Common myeloid progenitor, CD34-positive (primary cell): ENCODE measurements around the gene ARHGEF18.

Experiments
- CTCF ChIA-PET: fragments of 350-600 bp; sonication (Branson Sonifier 250); formaldehyde crosslinking; loops from one replicate; lab custom pipeline; 2021; ENCODE audit warnings: antibody characterized with exemption; lab: Charles Lee
- POLR2A ChIA-PET: fragments of 350-600 bp; sonication (Branson Sonifier 250); formaldehyde crosslinking; loops from one replicate; lab custom pipeline; 2021; ENCODE audit warnings: antibody characterized with exemption; lab: Charles Lee
- DNase-seq, 3 donors: peaks; one replicate each; pipeline versions ENCODE4 v3.0.0 to v3.0.0-alpha.2; 2013
- H3K27ac ChIP-seq, 2 experiments: 1 replicate in 1 of 2; 2 replicates in 1 of 2; pipeline ENCODE4 v1.7.0; 2013; ENCODE audit warnings: inconsistent platforms in 2 of 2, low read length in 2 of 2, mild to moderate bottlenecking in 2 of 2, low read depth in 1 of 2, moderate library complexity in 1 of 2; ENCODE audit not compliant: severe bottlenecking in 2 of 2, insufficient read depth in 1 of 2, poor library complexity in 1 of 2
- H3K27me3 ChIP-seq, 5 experiments: replicated peaks in 2 of 5; 1 replicate in 3 of 5; 2 replicates in 2 of 5; pipeline versions ENCODE4 v1.6.1 to v1.7.0; 2013; ENCODE audit warnings: low read length in 4 of 5, mild to moderate bottlenecking in 2 of 5, moderate library complexity in 2 of 5, inconsistent platforms in 1 of 5; ENCODE audit not compliant: insufficient read depth in 5 of 5, control insufficient read depth in 4 of 5
- H3K36me3 ChIP-seq, 4 experiments: 1 replicate in 2 of 4; 2 replicates in 2 of 4; pipeline versions ENCODE4 v1.6.1 to v1.7.0; 2013; ENCODE audit warnings: low read length in 3 of 4, control low read depth in 1 of 4, mild to moderate bottlenecking in 1 of 4; ENCODE audit not compliant: control insufficient read depth in 4 of 4, insufficient read depth in 4 of 4
- H3K4me1 ChIP-seq, 4 experiments: 1 replicate in 3 of 4; 2 replicates in 1 of 4; pipeline versions ENCODE4 v1.6.1 to v1.7.1; 2013; ENCODE audit warnings: low read length in 3 of 4, mild to moderate bottlenecking in 3 of 4, control low read depth in 1 of 4, inconsistent platforms in 1 of 4, moderate library complexity in 1 of 4; ENCODE audit not compliant: control insufficient read depth in 4 of 4, insufficient read depth in 4 of 4; ENCODE audit errors: control extremely low read depth in 1 of 4
- H3K4me3 ChIP-seq, 7 experiments: 1 replicate in 4 of 7; 2 replicates in 3 of 7; pipeline versions ENCODE4 v1.5.1 to v1.7.0; 2013; ENCODE audit warnings: mild to moderate bottlenecking in 7 of 7, low read length in 6 of 7, moderate library complexity in 6 of 7, inconsistent platforms in 2 of 7, low read depth in 2 of 7, control low read depth in 1 of 7; ENCODE audit not compliant: insufficient read depth in 4 of 7, control insufficient read depth in 1 of 7; ENCODE audit errors: extremely low read depth in 1 of 7
- H3K9me3 ChIP-seq, 5 experiments: 1 replicate in 4 of 5; 2 replicates in 1 of 5; pipeline versions ENCODE4 v1.6.1 to v1.7.1; 2013; ENCODE audit warnings: low read length in 4 of 5, mild to moderate bottlenecking in 2 of 5, inconsistent platforms in 1 of 5, low read depth in 1 of 5, moderate library complexity in 1 of 5; ENCODE audit not compliant: control insufficient read depth in 4 of 5, insufficient read depth in 2 of 5; ENCODE audit errors: control extremely low read depth in 1 of 5
- WGBS: methylation state at CpG from one replicate; pipeline ENCODE4 v1.1.5; 2013; ENCODE audit not compliant: insufficient coverage; 5-methylcytosine and 5-hydroxymethylcytosine counted together

The ARHGEF18 gene

GRCh38 chr19:7333198-7334118 is 15.3 kb upstream of the ARHGEF18 start:
- POLR2A ChIA-PET = no interaction called here
- DNase-seq = peak in 2 of 3 donors; percentile 42 to 46
- WGBS = 79% methylated on average over 14 of the region's 17 CpGs
- H3K27me3 ChIP-seq = no peaks in the 10 kb centered on the region
- no peaks in the 10 kb centered on the region for H3K9me3 ChIP-seq
- no peaks in the 10 kb centered on the region for H3K36me3 ChIP-seq
- no peak overlapping the region for H3K4me3 ChIP-seq
- H3K27ac ChIP-seq = no peak overlapping the region
- peaks cover 10 to 41% (median 28%) of the 10 kb centered on the region in 4 experiments for H3K4me1 ChIP-seq
- CTCF ChIA-PET = interaction anchor here (0.7 to 1.5 kb wide), 3 partner anchors 8 to 189 kb away, joined by 3 to 4 read pairs (median 3); no protein-coding TSS in a partner anchor

GRCh38 chr19:7336321-7336973 is 12.3 kb upstream of the ARHGEF18 start:
- no peaks in the 10 kb centered on the region for H3K9me3 ChIP-seq
- H3K27me3 ChIP-seq = no peaks in the 10 kb centered on the region
- CTCF ChIA-PET = interaction anchor here (0.9 to 2.4 kb wide), 3 partner anchors 10 to 18 kb away, joined by 3 to 8 read pairs (median 3); no protein-coding TSS in a partner anchor
- H3K36me3 ChIP-seq = no peaks in the 10 kb centered on the region
- DNase-seq = no peak
- H3K4me3 ChIP-seq = no peak overlapping the region
- WGBS = 100% methylated on average over 3 of the region's 9 CpGs
- POLR2A ChIA-PET = no interaction called here
- H3K27ac ChIP-seq = no peak overlapping the region
- H3K4me1 ChIP-seq = peaks cover 16 to 62% (median 49%) of the 10 kb centered on the region in 4 experiments

- Histone ChIP-seq H3K4me1 (peaks cover 16 to 62% (median 50%) of the 10 kb centered on the region in 4 experiments), H3K27me3 (no peaks in the 10 kb centered on the region), H3K9me3 (no peaks in the 10 kb centered on the region), H3K36me3 (no peaks in the 10 kb centered on the region), H3K4me3 (peak overlapping the region in 2 of 7 experiments; percentile 4 to 36), H3K27ac (no peak overlapping the region)
- peak; percentile 90 to 98 (median 98) for DNase-seq
- WGBS = 5% methylated on average over 9 of the region's 12 CpGs
- POLR2A ChIA-PET = interaction anchor here (0.6 kb wide), 1 partner anchor 188 kb away, joined by 3 read pairs; no protein-coding TSS in a partner anchor
- CTCF ChIA-PET = interaction anchor here (0.9 to 5.2 kb wide), 3 partner anchors 8 to 11 kb away, joined by 3 to 34 read pairs (median 8); no protein-coding TSS in a partner anchor
These were observed 11.2 kb upstream of the ARHGEF18 start for GRCh38 chr19:7337380-7338194.

GRCh38 chr19:7340959-7341837 is 7.5 kb upstream of the ARHGEF18 start:
- H3K36me3 ChIP-seq = no peaks in the 10 kb centered on the region
- H3K27me3 ChIP-seq = no peaks in the 10 kb centered on the region
- POLR2A ChIA-PET = interaction anchor here (0.7 kb wide), 1 partner anchor 232 kb away, joined by 3 read pairs; no protein-coding TSS in a partner anchor
- peak; percentile 79 to 88 (median 83) for DNase-seq
- H3K27ac ChIP-seq = no peak overlapping the region
- H3K4me1 ChIP-seq = peaks cover 19 to 60% (median 50%) of the 10 kb centered on the region in 4 experiments
- H3K9me3 ChIP-seq = no peaks in the 10 kb centered on the region
- CTCF ChIA-PET = interaction anchor here (0.8 to 5.2 kb wide), 13 partner anchors 8 to 450 kb away, joined by 3 to 34 read pairs (median 4); partner anchors contain the start of gene INSR
- WGBS = 52% methylated on average over 14 of the region's 22 CpGs
- H3K4me3 ChIP-seq = no peak overlapping the region

GRCh38 chr19:7342143-7342542 is 6.6 kb upstream of the ARHGEF18 start:
- Histone ChIP-seq H3K27me3 (no peaks in the 10 kb centered on the region), H3K36me3 (no peaks in the 10 kb centered on the region), H3K27ac (no peak overlapping the region), H3K4me1 (peaks cover 12 to 58% (median 40%) of the 10 kb centered on the region in 4 experiments), H3K9me3 (no peaks in the 10 kb centered on the region), H3K4me3 (no peak overlapping the region)
- DNase-seq = no peak
- ChIA-PET POLR2A (interaction anchor here (0.7 kb wide), 1 partner anchor 233 kb away, joined by 3 read pairs; no protein-coding TSS in a partner anchor), CTCF (interaction anchor here (0.6 to 5.2 kb wide), 8 partner anchors 9 to 547 kb away, joined by 3 to 34 read pairs (median 4); no protein-coding TSS in a partner anchor)
- WGBS = 100% methylated on average over 3 of the region's 5 CpGs
